Left kidney (tissue), 8 donors: ENCODE results near the gene CYP2U1. TPM values are rescaled to one million over a fixed set of nuclear protein-coding genes. Genes with fewer than 3 reads are reported as not detected.
"Not testable (repeated sequence)": the region's sequence is repeated elsewhere in the genome, so short reads cannot be mapped to it uniquely, and the experiment has no call there.

Source experiments
- DNase-seq: peaks from one replicate; pipeline ENCODE4 v3.0.0-alpha.2; 2013
- long read RNA-seq, 8 donors: transcript quantifications; one replicate each; lab custom pipeline, GENCODE V29; 2026
- polyA plus RNA-seq: library from polyadenylated mRNA; unstranded; fragments of 120-200 nt; gene quantifications from one replicate; pipeline ENCODE4 v1.2.1, GENCODE V29; 2013; ENCODE audit not compliant: insufficient read length

CYP2U1 gene
- 4.7 TPM for polyA plus RNA-seq
- long read RNA-seq, donor 1: 0 reads
- long read RNA-seq, donor 2: 0 reads
- long read RNA-seq, donor 3, full-length matches to known transcripts: 1 of 1 reads
- long read RNA-seq, donor 3, partial matches to known transcripts: 0 of 1 reads
- long read RNA-seq, donor 3, other reads (novel, unspliced or antisense): 0 of 1 reads
- long read RNA-seq, donor 4: 0 reads
- long read RNA-seq, donor 5, full-length matches to known transcripts: 1 of 1 reads
- long read RNA-seq, donor 5, partial matches to known transcripts: 0 of 1 reads
- long read RNA-seq, donor 5, other reads (novel, unspliced or antisense): 0 of 1 reads
- long read RNA-seq, donor 6, full-length matches to known transcripts: 1 of 1 reads
- long read RNA-seq, donor 6, partial matches to known transcripts: 0 of 1 reads
- long read RNA-seq, donor 6, other reads (novel, unspliced or antisense): 0 of 1 reads
- long read RNA-seq, donor 7, full-length matches to known transcripts: 3 of 3 reads
- long read RNA-seq, donor 7, partial matches to known transcripts: 0 of 3 reads
- long read RNA-seq, donor 7, other reads (novel, unspliced or antisense): 0 of 3 reads
- long read RNA-seq, donor 8, full-length matches to known transcripts: 2 of 2 reads
- long read RNA-seq, donor 8, partial matches to known transcripts: 0 of 2 reads
- long read RNA-seq, donor 8, other reads (novel, unspliced or antisense): 0 of 2 reads

DNA sequence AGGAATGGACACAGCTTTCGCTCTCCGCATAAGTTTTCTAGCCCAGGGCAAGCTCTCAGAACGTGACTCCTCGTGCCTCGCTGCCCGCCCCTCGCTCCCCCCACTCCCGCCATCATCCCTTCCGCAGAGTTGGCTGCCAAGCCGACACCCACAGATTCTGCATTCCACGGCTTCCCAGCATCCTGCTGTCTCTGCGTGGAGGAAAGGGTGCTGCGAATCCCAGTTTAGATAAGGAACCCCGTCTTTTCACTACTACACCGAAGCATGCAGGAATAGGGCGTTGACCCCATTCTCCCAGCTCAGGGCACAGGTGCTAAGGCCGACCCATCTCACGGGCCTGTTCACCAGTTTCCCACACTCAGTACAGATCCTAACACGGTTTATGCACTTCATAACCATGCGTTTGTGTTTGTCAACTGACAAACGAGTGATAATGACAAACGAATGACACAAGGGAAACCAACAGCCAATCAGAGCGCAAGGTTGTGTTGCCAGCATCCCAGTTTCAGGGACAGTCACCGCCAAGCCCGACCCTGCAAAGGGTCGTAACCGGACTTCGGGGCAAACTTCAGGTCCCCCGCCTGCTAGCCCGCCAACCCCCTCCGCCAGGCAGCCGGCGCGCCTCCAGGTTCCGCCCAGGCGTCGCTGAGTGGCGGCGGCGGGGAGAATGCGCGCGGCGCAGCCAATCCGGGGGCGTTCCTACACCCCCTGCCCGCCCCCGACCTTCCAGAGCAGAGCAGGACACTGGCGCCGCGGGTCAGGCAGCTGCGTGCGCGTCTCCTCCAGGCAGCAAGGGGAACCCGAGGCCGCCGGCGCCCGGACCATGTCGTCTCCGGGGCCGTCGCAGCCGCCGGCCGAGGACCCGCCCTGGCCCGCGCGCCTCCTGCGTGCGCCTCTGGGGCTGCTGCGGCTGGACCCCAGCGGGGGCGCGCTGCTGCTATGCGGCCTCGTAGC lies at the start of gene CYP2U1:
TSS of gene CYP2U1 (plus strand) at position 729 of the 954 bp plus-strand sequence. CDS start at position 824, 95 bp downstream.
- DNase-seq: peak; percentile 77

DNA sequence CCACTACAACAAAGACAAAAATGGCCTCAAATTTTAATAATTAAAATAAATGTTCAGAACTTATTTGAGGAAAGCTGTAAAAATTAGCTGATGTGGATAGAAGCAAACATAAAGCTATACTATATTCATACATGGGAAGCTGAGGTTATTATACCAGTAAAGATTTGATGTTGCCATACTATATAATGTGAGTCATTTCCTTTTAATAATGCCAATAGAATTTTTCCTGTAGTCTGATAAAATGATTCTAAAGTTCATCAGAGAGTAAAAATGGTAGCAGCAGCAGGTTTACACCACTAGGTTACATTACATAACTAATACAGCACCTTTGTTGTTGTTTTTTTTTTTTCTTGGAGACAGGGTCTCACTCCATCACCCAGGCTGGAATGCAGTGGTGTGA lies 45.5 kb upstream of the CYP2U1 start:
- DNase-seq: no peak

GRCh38 chr4:107888237-107888636 lies 43.1 kb upstream of the CYP2U1 start:
- DNase-seq: no peak

DNA sequence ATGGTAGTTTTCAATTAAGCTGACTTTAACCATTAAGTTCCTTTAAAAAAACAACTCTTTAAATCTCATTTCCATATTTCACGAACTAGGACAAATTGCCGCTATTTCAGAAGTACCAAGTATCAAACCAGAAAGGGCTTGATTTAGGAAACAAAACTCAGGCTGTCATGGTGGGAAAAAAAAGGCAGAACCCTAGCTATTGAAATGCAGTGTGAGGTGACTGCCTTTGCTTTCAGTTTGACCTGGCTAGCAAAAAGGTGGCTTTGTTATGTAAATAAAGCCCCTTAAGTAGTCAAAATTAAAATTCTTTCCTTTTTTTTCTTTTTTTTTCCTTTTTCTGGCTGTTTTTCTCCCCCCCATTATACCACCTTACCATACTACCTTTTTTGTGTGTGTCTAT lies 40.6 kb upstream of the CYP2U1 start:
- no peak for DNase-seq

DNA sequence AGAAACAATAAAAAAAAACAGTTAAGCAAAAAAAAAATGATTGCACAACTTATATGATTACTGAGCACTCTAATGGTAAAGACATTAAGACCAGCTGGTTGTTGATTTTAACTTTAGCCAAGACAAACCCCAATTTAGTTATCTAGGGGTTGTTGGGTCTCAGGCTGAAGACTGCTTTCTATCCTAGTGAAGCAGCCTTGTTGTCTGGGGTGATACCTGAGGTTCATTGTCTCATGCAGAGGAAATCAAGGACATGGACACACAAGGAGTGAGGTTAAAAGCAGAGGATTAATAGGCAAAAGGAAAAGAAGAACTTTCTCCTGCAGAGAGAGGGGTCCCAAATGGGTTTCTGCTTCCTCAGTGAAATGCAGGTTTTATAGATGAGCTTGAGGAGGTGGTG lies 40.0 kb upstream of the CYP2U1 start:
- no peak for DNase-seq

GRCh38 chr4:107893171-107894137 lies 37.9 kb upstream of the CYP2U1 start:
- DNase-seq: no peak

DNA sequence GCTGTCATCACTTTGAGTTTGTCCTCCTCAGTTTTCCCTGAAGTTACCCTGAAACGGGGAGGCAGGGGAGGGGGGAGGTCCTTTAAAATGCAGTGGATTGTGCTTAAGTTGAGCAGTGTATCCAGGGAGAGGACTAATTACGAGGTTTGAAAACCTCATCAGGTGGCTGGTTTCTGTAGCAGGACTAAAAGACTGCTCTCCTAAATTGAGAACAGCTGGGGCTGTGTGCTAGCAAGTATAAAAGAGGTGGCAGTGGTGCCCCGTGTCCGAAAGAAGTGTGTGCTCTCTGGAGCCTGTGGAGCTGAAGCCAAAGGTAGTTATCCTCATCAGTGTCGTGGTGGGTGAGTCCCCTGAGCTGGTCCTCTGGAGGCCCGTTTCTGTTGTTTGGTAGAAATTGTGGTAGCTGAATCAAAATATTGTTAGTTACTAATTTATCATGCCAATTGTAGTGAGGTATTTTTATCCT lies 37.2 kb upstream of the CYP2U1 start:
- DNase-seq: no peak

DNA sequence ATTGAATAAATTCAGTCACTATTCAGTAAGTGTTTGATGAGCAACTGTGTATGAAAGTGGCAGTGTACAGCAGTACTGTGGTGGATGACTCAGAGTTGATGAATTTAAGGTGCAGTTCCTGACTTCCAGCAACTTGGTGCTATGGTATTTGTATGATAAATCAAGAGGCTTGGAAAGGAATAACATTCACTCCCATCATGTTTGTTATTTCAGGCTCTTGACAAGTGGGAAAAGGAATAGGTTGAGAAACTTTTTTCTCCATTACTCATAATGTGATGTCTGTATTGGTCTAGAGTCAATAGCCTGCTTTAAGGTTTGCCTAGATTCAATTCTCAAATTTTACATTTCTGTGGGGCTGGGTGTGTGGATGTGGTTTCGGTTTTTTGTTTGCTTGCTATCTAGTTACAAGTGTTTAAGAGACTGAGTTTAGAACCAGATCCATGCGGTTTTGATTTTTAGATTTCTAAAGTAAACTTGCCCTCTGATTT lies 35.1 kb upstream of the CYP2U1 start:
- DNase-seq: no peak

- no peak for DNase-seq
Observed at GRCh38 chr4:107896646-107897045, 34.7 kb upstream of the CYP2U1 start.

GRCh38 chr4:107897823-107898222 lies 33.5 kb upstream of the CYP2U1 start:
- DNase-seq: no peak

DNA sequence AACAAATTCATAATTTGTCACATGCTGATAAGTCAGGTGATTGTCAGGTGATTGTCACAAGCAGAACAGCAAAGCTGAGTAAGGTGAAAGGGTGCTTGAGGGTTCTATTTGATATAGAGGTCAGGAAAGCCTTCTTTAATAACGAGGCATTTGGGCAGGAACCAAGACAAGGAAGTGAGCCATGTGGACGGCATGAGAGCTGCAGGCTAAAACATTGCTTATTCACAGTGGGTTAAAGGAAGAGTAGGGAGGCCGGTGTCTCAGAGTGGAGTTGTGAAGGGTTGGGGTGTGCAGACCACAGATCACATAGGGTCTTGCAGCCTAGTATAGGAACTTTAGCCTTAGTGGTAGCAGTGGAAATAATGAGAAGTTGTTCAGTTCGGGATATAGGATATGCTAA lies 31.3 kb upstream of the CYP2U1 start:
- no peak for DNase-seq

DNA sequence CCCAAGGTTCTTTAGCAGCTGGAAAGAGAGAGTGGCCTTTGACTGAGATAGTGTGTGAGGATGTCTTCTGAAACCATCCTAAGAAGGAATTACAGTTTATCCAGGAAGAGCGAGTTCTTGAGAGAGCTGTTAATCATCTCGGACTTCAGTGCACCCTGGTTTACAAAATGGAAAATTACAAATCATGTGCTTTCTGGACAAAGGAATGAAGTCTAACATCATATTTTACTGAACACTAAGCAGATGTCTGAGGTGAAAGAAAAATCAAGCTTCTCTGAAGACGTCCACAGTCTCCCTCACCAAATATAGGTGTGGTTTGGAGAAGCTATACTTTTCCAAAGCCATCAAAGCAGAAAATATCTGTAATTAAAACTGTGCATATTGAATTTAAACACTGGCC lies 30.8 kb upstream of the CYP2U1 start:
- DNase-seq: no peak

DNA sequence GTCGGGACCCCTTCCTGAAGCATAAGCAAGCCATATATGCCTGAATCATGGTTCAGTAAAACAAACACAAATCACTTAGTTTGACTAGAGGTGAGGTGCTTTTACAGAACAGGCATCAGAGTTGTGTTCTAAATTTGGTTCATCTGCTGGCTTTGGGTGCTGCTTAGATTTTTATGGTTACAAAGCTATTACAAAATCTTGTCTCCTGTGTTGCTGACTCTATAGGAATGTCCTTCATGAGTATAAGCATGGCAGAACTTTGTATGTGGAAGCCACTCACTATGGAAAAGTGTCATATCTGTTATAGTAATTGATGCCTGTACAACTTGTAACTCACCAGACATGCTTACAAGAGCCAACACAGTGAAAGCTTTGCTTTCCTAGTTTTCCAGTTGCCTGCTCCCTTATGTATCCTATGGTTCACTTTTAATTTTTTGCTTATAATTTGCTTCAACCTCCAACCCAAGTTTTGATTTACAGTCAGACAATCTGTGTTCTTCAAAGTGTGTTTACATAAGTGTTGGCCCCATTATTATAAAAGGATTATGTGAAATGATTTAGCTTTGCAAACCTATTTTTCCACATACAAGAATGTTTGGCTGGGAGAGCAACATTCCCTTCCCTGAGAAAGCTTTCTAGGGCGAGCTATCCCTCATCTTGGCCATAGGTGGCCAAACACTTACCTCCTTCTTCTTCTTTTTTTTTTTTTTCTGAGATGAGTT lies 30.0 kb upstream of the CYP2U1 start:
- DNase-seq: no peak

DNA sequence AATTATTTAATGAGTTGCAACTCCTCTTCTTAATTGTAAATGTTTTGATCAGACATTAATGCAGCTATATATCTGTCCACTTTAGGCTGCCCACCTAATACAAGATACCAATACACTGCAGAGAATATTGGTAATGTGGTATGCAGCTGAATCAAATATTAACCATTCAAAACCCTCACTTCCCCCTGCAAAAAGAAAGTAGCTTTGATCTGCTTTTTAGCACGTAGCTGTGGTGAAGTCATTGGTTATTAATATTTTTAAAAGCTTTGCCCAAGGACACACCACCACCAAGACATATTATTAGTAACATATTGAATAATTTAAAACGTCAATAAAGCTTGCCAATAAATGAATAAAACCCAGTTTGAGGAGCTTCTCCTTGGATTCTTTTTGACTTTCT lies 28.6 kb upstream of the CYP2U1 start:
- no peak for DNase-seq

GRCh38 chr4:107905082-107905481 lies 26.3 kb upstream of the CYP2U1 start:
- not testable (repeated sequence) for DNase-seq

- DNase-seq: no peak
Observed at GRCh38 chr4:107906458-107907100, 24.8 kb upstream of the CYP2U1 start.

DNA sequence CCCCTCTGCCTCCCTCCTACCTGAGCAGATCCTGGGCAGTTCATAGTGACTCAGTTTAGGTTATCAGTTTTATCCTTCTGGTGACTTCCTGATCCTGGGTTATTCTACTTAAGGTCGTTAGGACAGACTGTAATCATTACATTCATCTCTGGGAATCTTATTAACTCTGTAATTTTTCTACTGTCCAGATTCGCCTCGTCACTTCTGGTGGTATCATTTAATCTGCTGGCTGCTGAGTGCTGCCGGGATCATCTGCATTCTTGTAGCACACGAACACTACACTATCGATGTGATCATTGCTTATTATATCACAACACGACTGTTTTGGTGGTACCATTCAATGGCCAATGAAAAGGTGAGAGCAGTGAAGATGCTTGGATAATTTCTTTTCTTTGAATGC lies 23.0 kb upstream of the CYP2U1 start:
- no peak for DNase-seq

GRCh38 chr4:107913283-107913899 lies 18.0 kb upstream of the CYP2U1 start:
- peak; percentile 70 for DNase-seq

DNA sequence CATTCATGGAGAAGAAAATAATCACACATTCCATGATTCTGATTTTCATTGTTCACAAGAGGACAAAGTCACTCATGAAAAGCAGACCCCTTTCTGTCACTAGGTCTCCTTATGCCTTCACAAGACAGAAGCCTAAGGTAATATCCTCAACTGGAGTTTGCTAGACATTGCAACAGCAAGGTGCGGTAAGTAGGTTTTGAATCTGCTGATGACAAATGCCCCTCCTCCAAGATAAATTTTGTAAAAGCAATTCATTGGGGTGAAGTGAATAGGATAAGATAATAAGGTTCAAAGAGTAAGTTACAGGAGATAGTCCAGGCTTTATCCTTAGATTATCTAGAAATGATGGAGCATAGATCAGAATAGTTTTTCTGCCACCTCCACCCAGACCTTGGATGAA lies 16.1 kb upstream of the CYP2U1 start:
- DNase-seq: no peak
